ENCODE data around the gene PRDM10. TPM values are rescaled to one million over a fixed set of nuclear protein-coding genes. Genes with fewer than 3 reads are reported as not detected.
A peak's percentile ranks its signal among the peaks of the same experiment; 100 is the strongest.

Gene PRDM10
- total RNA-seq (2021; ENCODE audit: unreplicated experiment) (9.2 TPM), Bru-seq, nascent RNA (percentile 57 among the genes with signal in this experiment), BruChase-seq, experiment 1, labeled RNA remaining after a 6-hour chase (percentile 58 among the genes with signal in this experiment), BruChase-seq, experiment 2, labeled RNA remaining after a 2-hour chase (percentile 54 among the genes with signal in this experiment)
- 4.5 and 4.8 TPM in 2 replicates for polyA plus RNA-seq (2012)
- long read RNA-seq, partial matches to known transcripts, result 9 of 9 reads
- long read RNA-seq, other reads (novel, unspliced or antisense), result 0 of 9 reads

DNA sequence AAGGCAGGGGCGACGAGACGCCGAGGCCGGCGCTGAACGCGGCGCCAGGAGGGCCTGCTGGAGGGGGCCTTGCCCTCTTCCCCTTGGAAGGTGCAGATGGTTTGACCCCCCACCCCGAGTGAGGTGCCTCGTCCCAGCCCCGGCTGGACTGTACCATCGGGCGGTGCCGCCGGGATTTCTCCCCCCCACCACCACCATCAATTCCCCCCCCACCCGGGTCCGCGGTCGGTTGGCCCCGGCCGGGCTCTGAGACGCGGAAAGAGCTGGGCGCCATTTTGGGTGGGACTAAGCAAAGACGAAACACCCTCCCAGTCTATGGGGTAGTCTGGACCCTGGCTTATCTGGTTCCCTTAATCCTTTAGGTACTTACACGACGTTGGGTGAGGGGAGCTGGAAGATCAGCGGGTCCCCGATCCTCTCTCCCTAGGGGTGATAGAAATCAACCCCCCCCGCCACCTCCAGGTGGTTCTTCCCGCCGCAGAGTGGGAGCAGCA is at the start of gene PRDM10:
TSS of gene PRDM10 (minus strand) at position 484 of the 494 bp plus-strand sequence. CDS start 41,871 bp downstream, outside the sequence.
- Histone ChIP-seq H3K4me2 (ENCODE audit: low read length) (peak within 1 kb of the TSS; percentile 97), H3K27me3 (ENCODE audit: insufficient read depth, low read length) (no peaks in the 10 kb centered on the region), H4K20me1 (ENCODE audit: insufficient read depth) (no peaks in the 10 kb centered on the region), H3K9me2 (ENCODE audit: insufficient read depth) (no peaks in the 10 kb centered on the region), H3K9me3 (ENCODE audit: control insufficient read depth in 1 of 2, insufficient read depth in 1 of 2, low read depth in 1 of 2, low read length in 2 of 2) (no peaks in the 10 kb centered on the region), H3K27ac (ENCODE audit: low read depth, low read length) (peak within 1 kb of the TSS; percentile 97), H3K36me3 (ENCODE audit: control insufficient read depth in 1 of 2, insufficient read depth in 2 of 2, low read length in 2 of 2) (no peaks in the 10 kb centered on the region), H2AFZ (ENCODE audit: low read depth, low read length, poor library complexity, severe bottlenecking) (peak within 1 kb of the TSS; percentile 67), H3K4me1 (ENCODE audit: control insufficient read depth in 1 of 2, insufficient read depth in 2 of 2, low read length in 2 of 2) (peaks cover 0 to 32% of the 10 kb centered on the region in 2 experiments; a peak in 3 of 4 replicates), H3K4me3 (replicated peaks in 1 of 2; ENCODE audit: low read depth in 1 of 2, low read length in 2 of 2) (peak within 1 kb of the TSS; percentile 70 to 80), H3K79me2 (ENCODE audit: insufficient read depth, low read length) (peaks cover 31% of the 10 kb centered on the region), H3K9ac (ENCODE audit: low read length) (peak within 1 kb of the TSS; percentile 92)
- ATAC-seq (peak; percentile 68), DNase-seq (ENCODE audit: low read depth, low spot score) (peak; percentile 84)
- intact Hi-C loops (cut with micrococcal nuclease), result loop anchor here (5.0 kb wide), 2 partner anchors 65 to 120 kb away; partner anchors contain the start of gene APLP2
- RAD21 ChIA-PET (ENCODE audit: low non-redundant PET in 1 of 2, low total read pairs in 2 of 2, uncharacterized antibody in 2 of 2, unreplicated experiment in 2 of 2), result interaction anchor here in 1 of 2 experiments (0.6 to 0.7 kb wide), 4 partner anchors 22 to 111 kb away, joined by 3 read pairs; no protein-coding TSS in a partner anchor
- CTCF ChIA-PET, result interaction anchor here (0.6 to 1.3 kb wide), 4 partner anchors 10 to 221 kb away, joined by 4 to 7 read pairs (median 6); no protein-coding TSS in a partner anchor
- TF ChIP-seq EZH2phosphoT487 (IDR thresholded peaks at IDR 0.05; ENCODE audit: borderline replicate concordance) (no peak), ELF1 (IDR thresholded peaks at IDR 0.05; ENCODE audit: borderline replicate concordance, low read depth) (no peak), CTCF (IDR thresholded peaks at IDR 0.05 in 2 of 3, conservative IDR thresholded peaks at IDR 0.05 in 1 of 3; ENCODE audit: borderline replicate concordance in 1 of 3, insufficient read depth in 1 of 3, low read depth in 2 of 3, low read length in 2 of 3) (no peak), ZFX (IDR thresholded peaks at IDR 0.05) (peak; percentile 5; the same call in 1 of the 2 replicates), SP1 (IDR thresholded peaks at IDR 0.05; ENCODE audit: low read depth) (peak; percentile 39), EZH2 (IDR thresholded peaks at IDR 0.05) (no peak), JUND (IDR thresholded peaks at IDR 0.05) (peak; percentile 87), YY1 (IDR thresholded peaks at IDR 0.05; ENCODE audit: extremely low read depth, insufficient replicate concordance, low read depth, low read length) (peak; percentile 94), REST (IDR thresholded peaks at IDR 0.05; ENCODE audit: low read depth) (no peak), POLR2AphosphoS5 (IDR thresholded peaks at IDR 0.05; ENCODE audit: low read depth, low read length) (peak; percentile 72; the same call in 1 of the 2 replicates)
- TF ChIP-seq, protein P1, sequence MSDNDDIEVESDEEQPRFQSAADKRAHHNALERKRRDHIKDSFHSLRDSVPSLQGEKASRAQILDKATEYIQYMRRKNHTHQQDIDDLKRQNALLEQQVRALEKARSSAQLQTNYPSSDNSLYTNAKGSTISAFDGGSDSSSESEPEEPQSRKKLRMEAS (IDR thresholded peaks at IDR 0.05), result peak; percentile 74
- POLR2A ChIA-PET, result interaction anchor here (0.6 to 3.4 kb wide), 19 partner anchors 8 to 596 kb away, joined by 3 to 22 read pairs (median 4); partner anchors contain the start of gene APLP2
- BruUV-seq (replicated peaks), result no TSS peak
